Colon (tissue), 2 donors: ENCODE results near the gene AJAP1.

Experiments
- FAIRE-seq: peaks from 2 replicates; lab custom pipeline; 2012; peaks lifted over from hg19 to GRCh38; lab: Jason Lieb, UNC
- donor health status: control.
- donor health status: control.

The AJAP1 gene

GRCh38 chr1:4702464-4702863 lies 48.1 kb downstream of the AJAP1 start:
- FAIRE-seq: no peak

- no peak for FAIRE-seq
Measured at GRCh38 chr1:4702932-4703331, 48.5 kb downstream of the AJAP1 start.

GRCh38 chr1:4703646-4704045 lies 49.2 kb downstream of the AJAP1 start:
- FAIRE-seq: no peak

- FAIRE-seq: no peak
Measured at GRCh38 chr1:4708840-4709507, 54.6 kb downstream of the AJAP1 start.

- FAIRE-seq: no peak
Measured at GRCh38 chr1:4709641-4710040, 55.2 kb downstream of the AJAP1 start.

GRCh38 chr1:4710592-4711415 lies 56.4 kb downstream of the AJAP1 start:
- no peak for FAIRE-seq

- FAIRE-seq: no peak
Measured at GRCh38 chr1:4711416-4712275, 57.2 kb downstream of the AJAP1 start.

GRCh38 chr1:4713669-4714068 lies 59.3 kb downstream of the AJAP1 start:
- FAIRE-seq: no peak

- no peak for FAIRE-seq
Measured at GRCh38 chr1:4716406-4716805, 62.0 kb downstream of the AJAP1 start.

- FAIRE-seq: no peak
Measured at GRCh38 chr1:4718071-4718470, 63.7 kb downstream of the AJAP1 start.

GRCh38 chr1:4723106-4723505 lies 68.7 kb downstream of the AJAP1 start:
- no peak for FAIRE-seq

- no peak for FAIRE-seq
Measured at GRCh38 chr1:4724001-4724400, 69.6 kb downstream of the AJAP1 start.

GRCh38 chr1:4724695-4725250 lies 70.4 kb downstream of the AJAP1 start:
- FAIRE-seq: no peak

GRCh38 chr1:4725416-4725815 lies 71.0 kb downstream of the AJAP1 start:
- FAIRE-seq: no peak

GRCh38 chr1:4726620-4727341 lies 72.4 kb downstream of the AJAP1 start:
- FAIRE-seq: no peak

- no peak for FAIRE-seq
Measured at GRCh38 chr1:4728319-4729089, 74.1 kb downstream of the AJAP1 start.

- no peak for FAIRE-seq
Measured at GRCh38 chr1:4729090-4729471, 74.7 kb downstream of the AJAP1 start.

- no peak for FAIRE-seq
Measured at GRCh38 chr1:4730078-4730477, 75.7 kb downstream of the AJAP1 start.

- FAIRE-seq: no peak
Measured at GRCh38 chr1:4733446-4734177, 79.2 kb downstream of the AJAP1 start.

- FAIRE-seq: no peak
Measured at GRCh38 chr1:4734219-4734618, 79.8 kb downstream of the AJAP1 start.
